Neural crest cell (in vitro differentiated cells): ENCODE measurements around the gene KLF11. TPM values are rescaled to one million over a fixed set of nuclear protein-coding genes. Genes with fewer than 3 reads are reported as not detected.

Experiments used
- DNase-seq: peaks from one replicate; pipeline ENCODE4 v3.0.0; 2021; ENCODE audit warnings: low read depth, mixed read lengths, low spot score
- H3K27ac Mint-ChIP-seq: one replicate; pipeline ENCODE4 v1.8.0; 2021; ENCODE audit warnings: mild to moderate bottlenecking, mixed read lengths; ENCODE audit not compliant: unreplicated experiment
- H3K27me3 Mint-ChIP-seq: 2 replicates; pipeline ENCODE4 v1.8.0; 2021; ENCODE audit warnings: low read depth, mild to moderate bottlenecking, mixed read lengths
- H3K36me3 Mint-ChIP-seq: 2 replicates; pipeline ENCODE4 v1.8.0; 2021; ENCODE audit warnings: low read depth, mild to moderate bottlenecking, mixed read lengths
- H3K4me1 Mint-ChIP-seq: 2 replicates; pipeline ENCODE4 v1.8.0; 2021; ENCODE audit warnings: mixed read lengths
- H3K4me3 Mint-ChIP-seq: one replicate; pipeline ENCODE4 v1.8.0; 2021; ENCODE audit warnings: mild to moderate bottlenecking, mixed read lengths
- H3K9me3 Mint-ChIP-seq: 2 replicates; pipeline ENCODE4 v1.8.0; 2021; ENCODE audit warnings: mixed read lengths
- total RNA-seq: library from RNA; stranded (reverse); gene quantifications from 2 replicates; pipeline ENCODE4 v1.2.1, GENCODE V29; 2021
- TF ChIP-seq, protein P1 (sequence below): fragments of 200-600 bp; sonication (generic); conservative IDR thresholded peaks from 2 replicates; pipeline ENCODE4 v1.5.0; 2021; ENCODE audit warnings: antibody characterized with exemption, mild to moderate bottlenecking

Gene KLF11
- total RNA-seq, 1 donor from 2014 or later = 8.2 TPM

DNA sequence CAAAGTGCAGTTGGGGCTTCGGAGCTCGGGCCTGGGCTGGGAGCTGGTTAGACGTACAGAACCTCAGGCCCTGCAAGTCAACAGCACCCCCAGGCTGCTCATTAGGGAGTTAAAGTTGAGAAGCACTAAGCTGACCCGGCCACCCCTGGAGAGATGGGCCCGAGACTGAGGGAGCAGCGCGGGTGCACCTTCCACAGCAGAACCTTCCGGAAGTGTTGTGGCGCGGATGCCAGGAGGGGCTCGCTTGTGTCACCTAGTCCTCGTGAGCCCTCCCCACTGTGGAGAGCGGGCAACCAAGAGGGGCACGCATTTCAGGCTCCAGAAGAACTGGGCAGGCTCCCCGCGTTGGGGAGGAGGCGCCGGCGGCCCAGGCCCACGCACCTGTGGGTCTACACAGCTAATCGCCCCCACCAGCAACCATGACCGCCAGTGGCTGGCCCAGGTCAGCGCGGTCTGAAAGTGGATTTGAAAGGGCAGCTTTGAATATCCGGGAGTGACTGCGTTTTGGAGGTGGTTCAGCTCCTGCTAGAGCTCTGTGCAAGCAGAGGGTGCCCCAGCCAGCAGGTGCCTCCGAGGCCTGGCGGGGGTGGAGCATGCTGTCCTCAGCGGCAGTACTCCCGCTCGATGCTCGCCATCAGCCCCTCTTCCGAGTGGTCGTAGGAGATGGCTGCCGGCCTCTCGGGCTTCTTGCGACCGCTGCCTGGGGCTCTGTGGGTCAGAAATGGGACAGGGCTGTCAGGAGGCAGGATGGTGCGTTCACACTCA is 15.1 kb downstream of the KLF11 start:
- Mint-ChIP-seq H3K9me3 (no peaks in the 10 kb centered on the region), H3K4me3 (no peak overlapping the region), H3K36me3 (peaks cover 3% of the 10 kb centered on the region), H3K4me1 (peaks cover 15% of the 10 kb centered on the region), H3K27me3 (peaks cover 2% of the 10 kb centered on the region), H3K27ac (no peak overlapping the region)
- no peak for DNase-seq
- TF ChIP-seq, protein P1, sequence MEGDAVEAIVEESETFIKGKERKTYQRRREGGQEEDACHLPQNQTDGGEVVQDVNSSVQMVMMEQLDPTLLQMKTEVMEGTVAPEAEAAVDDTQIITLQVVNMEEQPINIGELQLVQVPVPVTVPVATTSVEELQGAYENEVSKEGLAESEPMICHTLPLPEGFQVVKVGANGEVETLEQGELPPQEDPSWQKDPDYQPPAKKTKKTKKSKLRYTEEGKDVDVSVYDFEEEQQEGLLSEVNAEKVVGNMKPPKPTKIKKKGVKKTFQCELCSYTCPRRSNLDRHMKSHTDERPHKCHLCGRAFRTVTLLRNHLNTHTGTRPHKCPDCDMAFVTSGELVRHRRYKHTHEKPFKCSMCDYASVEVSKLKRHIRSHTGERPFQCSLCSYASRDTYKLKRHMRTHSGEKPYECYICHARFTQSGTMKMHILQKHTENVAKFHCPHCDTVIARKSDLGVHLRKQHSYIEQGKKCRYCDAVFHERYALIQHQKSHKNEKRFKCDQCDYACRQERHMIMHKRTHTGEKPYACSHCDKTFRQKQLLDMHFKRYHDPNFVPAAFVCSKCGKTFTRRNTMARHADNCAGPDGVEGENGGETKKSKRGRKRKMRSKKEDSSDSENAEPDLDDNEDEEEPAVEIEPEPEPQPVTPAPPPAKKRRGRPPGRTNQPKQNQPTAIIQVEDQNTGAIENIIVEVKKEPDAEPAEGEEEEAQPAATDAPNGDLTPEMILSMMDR = no peak

DNA sequence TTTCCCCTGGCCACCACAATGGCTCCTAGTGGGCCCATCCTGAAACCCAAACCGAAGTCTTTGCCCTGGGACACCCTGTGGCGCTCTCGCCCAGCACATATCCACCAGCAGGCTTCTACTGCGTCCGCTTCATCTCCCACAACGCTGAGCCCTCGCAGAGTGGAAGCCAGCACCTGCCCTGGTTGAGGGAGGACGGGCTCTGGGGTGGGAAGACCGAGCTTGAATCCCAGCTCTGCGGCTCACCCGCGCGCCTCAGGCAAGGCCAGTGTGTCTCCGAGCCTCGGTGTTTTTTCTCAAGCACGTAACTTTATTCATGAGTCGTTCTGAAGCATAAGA is 15.6 kb downstream of the KLF11 start:
- no peak for DNase-seq
- H3K4me1 Mint-ChIP-seq = peaks cover 15% of the 10 kb centered on the region
- TF ChIP-seq, protein P1 = no peak
- H3K27me3 Mint-ChIP-seq = peaks cover 2% of the 10 kb centered on the region
- no peaks in the 10 kb centered on the region for H3K9me3 Mint-ChIP-seq
- H3K36me3 Mint-ChIP-seq = peaks cover 2% of the 10 kb centered on the region
- H3K27ac Mint-ChIP-seq = no peak overlapping the region
- H3K4me3 Mint-ChIP-seq = no peak overlapping the region

DNA sequence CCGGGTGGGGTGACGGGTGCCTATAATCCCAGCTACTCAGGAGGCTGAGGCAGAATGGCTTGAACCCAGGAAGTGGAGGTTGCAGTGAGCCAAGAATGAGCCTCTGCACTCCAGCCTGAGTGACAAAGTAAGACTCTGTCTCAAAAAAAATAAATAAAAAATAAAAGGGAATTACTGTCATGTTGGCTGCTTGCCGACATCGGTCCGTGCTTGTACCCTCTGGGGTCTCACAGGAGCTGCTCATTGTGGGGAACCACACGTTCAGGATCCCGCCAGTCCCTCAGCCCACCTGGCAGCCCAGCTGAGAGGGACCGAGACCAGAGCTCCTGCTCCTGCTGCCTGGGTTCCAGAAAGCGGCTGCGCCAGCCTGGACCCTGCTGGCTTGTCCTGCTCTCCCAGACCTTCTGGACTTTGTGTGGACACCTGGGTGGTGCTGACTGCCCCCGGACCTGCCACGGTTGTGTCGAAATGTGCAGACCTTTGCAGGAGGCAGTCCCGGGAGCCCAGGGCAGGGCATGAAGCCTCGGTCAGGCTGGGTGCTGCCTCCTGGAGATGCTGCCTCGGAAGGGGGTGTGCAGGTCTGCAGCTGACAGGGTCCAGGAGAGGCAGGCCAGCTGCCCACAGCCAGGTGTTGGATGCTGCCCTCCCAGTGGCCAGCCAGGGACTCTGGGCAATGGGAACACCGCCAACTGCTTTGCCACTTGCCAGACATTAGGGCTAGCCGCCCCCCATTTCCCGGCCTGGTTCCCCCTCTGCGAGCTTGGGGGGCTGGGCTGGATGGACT is 16.4 kb downstream of the KLF11 start:
- H3K4me1 Mint-ChIP-seq = peaks cover 15% of the 10 kb centered on the region
- no peak for DNase-seq

DNA sequence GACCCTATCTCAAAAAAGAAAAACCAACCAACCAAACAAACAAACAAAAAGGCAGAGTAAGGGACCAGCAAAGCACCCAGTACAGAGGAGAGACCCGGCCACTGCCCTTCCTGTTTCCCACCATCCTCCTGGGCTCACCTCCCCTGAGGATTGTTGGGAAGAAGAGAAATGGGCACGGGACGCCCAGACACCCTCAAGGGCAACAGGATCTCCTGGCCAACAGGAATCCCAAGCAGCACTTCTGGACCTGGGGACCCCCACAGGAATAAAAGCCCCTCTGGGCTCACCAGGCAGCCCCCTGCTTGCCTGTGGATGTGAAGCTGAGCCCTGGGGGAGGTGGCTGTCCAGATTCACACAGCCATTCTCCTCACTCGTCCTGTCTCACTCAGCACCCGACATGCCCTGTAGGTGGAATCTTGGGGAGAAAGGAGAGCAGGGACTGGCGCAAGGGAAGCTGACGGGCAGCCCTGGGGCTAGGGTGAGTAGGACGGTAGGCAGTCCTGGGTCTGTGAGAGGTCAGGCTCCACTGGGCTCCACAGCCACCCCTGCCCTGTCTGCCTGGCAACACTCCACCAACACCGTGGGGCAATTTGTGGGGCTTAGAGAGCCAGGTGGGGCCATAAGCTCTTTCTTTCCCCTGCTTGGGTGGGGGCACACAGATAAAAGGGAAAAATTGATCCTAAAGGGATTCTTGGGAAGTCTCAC is 18.0 kb downstream of the KLF11 start:
- Mint-ChIP-seq H3K4me1 (peaks cover 20% of the 10 kb centered on the region), H3K9me3 (no peaks in the 10 kb centered on the region), H3K36me3 (no peaks in the 10 kb centered on the region), H3K4me3 (no peak overlapping the region), H3K27me3 (peaks cover 2% of the 10 kb centered on the region), H3K27ac (no peak overlapping the region)
- TF ChIP-seq, protein P1 = no peak
- no peak for DNase-seq

More for the DNA sequence above, 16.4 kb downstream of the KLF11 start:
- H3K9me3 Mint-ChIP-seq = no peaks in the 10 kb centered on the region
- TF ChIP-seq, protein P1 = no peak
- no peak overlapping the region for H3K4me3 Mint-ChIP-seq
- no peaks in the 10 kb centered on the region for H3K36me3 Mint-ChIP-seq
- no peak overlapping the region for H3K27ac Mint-ChIP-seq
- H3K27me3 Mint-ChIP-seq = peaks cover 2% of the 10 kb centered on the region

DNA sequence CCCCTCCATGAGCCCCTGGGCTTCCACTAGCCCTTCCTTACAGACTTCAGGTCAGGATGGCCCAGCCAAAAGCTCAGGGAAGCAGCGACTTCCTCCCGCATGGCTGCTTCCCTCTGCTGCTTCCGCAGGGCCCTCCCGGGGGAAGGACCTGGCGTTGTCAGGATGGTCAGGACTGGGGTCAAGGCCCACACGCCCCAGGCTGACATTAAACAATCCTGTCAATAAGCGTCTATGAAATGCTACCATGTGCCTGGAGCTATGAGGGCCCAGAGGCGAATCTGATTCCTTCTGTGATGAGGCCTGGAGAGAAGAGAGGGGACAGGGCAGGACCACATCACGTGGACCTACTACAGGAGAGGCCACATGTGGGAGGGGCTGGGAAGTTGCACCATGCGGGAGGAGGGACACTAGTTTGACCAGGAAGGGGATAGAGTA is 19.6 kb downstream of the KLF11 start:
- DNase-seq = no peak
- H3K9me3 Mint-ChIP-seq = peaks cover 3% of the 10 kb centered on the region

More for the DNA sequence above, 19.6 kb downstream of the KLF11 start:
- TF ChIP-seq, protein P1 = no peak
- peaks cover 11% of the 10 kb centered on the region for H3K4me1 Mint-ChIP-seq
- no peaks in the 10 kb centered on the region for H3K27me3 Mint-ChIP-seq
- H3K4me3 Mint-ChIP-seq = no peak overlapping the region
- H3K27ac Mint-ChIP-seq = no peak overlapping the region
- no peaks in the 10 kb centered on the region for H3K36me3 Mint-ChIP-seq
